Activated CD8-positive, alpha-beta memory T cell treated with anti-CD3 and anti-CD28 coated beads for 24 hours (primary cell): ENCODE measurements around the gene ATG12.

ENCODE experiments used
- DNase-seq: peaks from one replicate; pipeline ENCODE4 v3.0.0-alpha.2; 2020

The ATG12 gene

GRCh38 chr5:115801984-115802383 lies 39.4 kb downstream of the ATG12 start:
- no peak for DNase-seq

GRCh38 chr5:115801152-115801551 lies 40.2 kb downstream of the ATG12 start:
- no peak for DNase-seq

- no peak for DNase-seq
These were observed 41.3 kb downstream of the ATG12 start for GRCh38 chr5:115800108-115800507.

GRCh38 chr5:115798252-115798651 lies 43.1 kb downstream of the ATG12 start:
- no peak for DNase-seq

- DNase-seq = no peak
These were observed 44.7 kb downstream of the ATG12 start for GRCh38 chr5:115796656-115797055.

- DNase-seq = no peak
These were observed 45.7 kb downstream of the ATG12 start for GRCh38 chr5:115795700-115796099.

- no peak for DNase-seq
These were observed 52.9 kb downstream of the ATG12 start for GRCh38 chr5:115788440-115788839.

GRCh38 chr5:115787426-115787825 lies 53.9 kb downstream of the ATG12 start:
- DNase-seq = no peak

GRCh38 chr5:115785381-115786065 lies 55.8 kb downstream of the ATG12 start:
- no peak for DNase-seq

- DNase-seq = no peak
These were observed 62.9 kb downstream of the ATG12 start for GRCh38 chr5:115778417-115778816.
